Neural progenitor cell (in vitro differentiated cells): ENCODE results near the gene CEP135. TPM values are rescaled to one million over a fixed set of nuclear protein-coding genes. Genes with fewer than 3 reads are reported as not detected.

Experiments
- DNase-seq: peaks from one replicate; pipeline ENCODE4 v3.0.0-alpha.2; 2016; ENCODE audit warnings: low spot score
- H2AFZ ChIP-seq: fragments of 200-600 bp; sonication (generic); replicated peaks from 2 replicates; pipeline ENCODE4 v1.6.1; 2016; ENCODE audit warnings: antibody characterized with exemption
- H3F3A ChIP-seq: fragments of 200-600 bp; sonication (generic); 2 replicates; pipeline ENCODE4 v1.6.1; 2016; ENCODE audit warnings: antibody characterized with exemption, low read depth
- H3K27ac ChIP-seq: fragments of 200-600 bp; sonication (generic); 2 replicates; pipeline ENCODE4 v1.5.1; 2016; ENCODE audit warnings: mild to moderate bottlenecking
- H3K27me3 ChIP-seq: fragments of 200-600 bp; sonication (generic); 2 replicates; pipeline ENCODE4 v1.6.1; 2016; ENCODE audit warnings: mild to moderate bottlenecking, moderate library complexity
- H3K36me3 ChIP-seq: fragments of 200-600 bp; sonication (generic); 2 replicates; pipeline ENCODE4 v1.5.1; 2016
- H3K4me1 ChIP-seq: fragments of 200-600 bp; sonication (generic); 2 replicates; pipeline ENCODE4 v1.6.1; 2016; ENCODE audit warnings: mixed run types
- H3K4me2 ChIP-seq: fragments of 200-600 bp; sonication (generic); 2 replicates; pipeline ENCODE4 v1.6.1; 2016
- H3K4me3 ChIP-seq: fragments of 200-600 bp; sonication (generic); 2 replicates; pipeline ENCODE4 v1.5.1; 2016
- H3K79me2 ChIP-seq: fragments of 200-600 bp; sonication (generic); 2 replicates; pipeline ENCODE4 v1.6.1; 2016; ENCODE audit warnings: low read depth
- H3K9ac ChIP-seq: fragments of 200-600 bp; sonication (generic); 2 replicates; pipeline ENCODE4 v1.6.1; 2016
- H3K9me3 ChIP-seq: fragments of 200-600 bp; sonication (generic); 2 replicates; pipeline ENCODE4 v1.5.1; 2016; ENCODE audit warnings: low read depth
- H4K20me1 ChIP-seq: fragments of 200-600 bp; sonication (generic); 2 replicates; pipeline ENCODE4 v1.6.1; 2016; ENCODE audit warnings: low read depth
- H3K27ac Mint-ChIP-seq: 3 replicates; pipeline ENCODE4 v1.8.0; 2021; ENCODE audit warnings: mixed read lengths
- H3K27me3 Mint-ChIP-seq: 2 replicates; pipeline ENCODE4 v1.8.0; 2022; ENCODE audit warnings: low read depth, mild to moderate bottlenecking, inconsistent platforms, moderate library complexity, mixed read lengths; ENCODE audit not compliant: insufficient read depth
- H3K36me3 Mint-ChIP-seq: 3 replicates; pipeline ENCODE4 v1.8.0; 2021; ENCODE audit warnings: mixed read lengths
- H3K4me1 Mint-ChIP-seq: 3 replicates; pipeline ENCODE4 v1.8.0; 2021; ENCODE audit warnings: mixed read lengths
- H3K4me3 Mint-ChIP-seq: 3 replicates; pipeline ENCODE4 v1.8.0; 2021; ENCODE audit warnings: mild to moderate bottlenecking, moderate library complexity, mixed read lengths
- H3K9me3 Mint-ChIP-seq: 3 replicates; pipeline ENCODE4 v1.8.0; 2020; ENCODE audit warnings: mixed read lengths
- CTCF ChIP-seq: fragments of 200-600 bp; sonication (generic); IDR thresholded peaks from 2 replicates; pipeline ENCODE4 v1.5.1; 2017; ENCODE audit warnings: antibody characterized with exemption, mild to moderate bottlenecking
- EZH2 ChIP-seq: fragments of 200-600 bp; sonication (generic); IDR thresholded peaks from 2 replicates; pipeline ENCODE4 v1.6.1; 2017; ENCODE audit warnings: antibody characterized with exemption, mild to moderate bottlenecking, moderate library complexity
- EZH2phosphoT487 ChIP-seq: fragments of 200-600 bp; sonication (generic); IDR thresholded peaks from 2 replicates; pipeline ENCODE4 v1.6.1; 2017; ENCODE audit warnings: antibody characterized with exemption
- total RNA-seq: library from RNA; depleted of rRNA; stranded (reverse); fragments of >200 nt; gene quantifications from 2 replicates; pipeline ENCODE4 v1.2.3, GENCODE V29; 2015; ENCODE audit warnings: low replicate concordance

CEP135 gene
- total RNA-seq, 1 donor from 2014 or later, result 40.4 TPM

GRCh38 chr4:55977811-55978210, 29.1 kb downstream of the CEP135 start:
- Histone ChIP-seq H3K4me1 (no peaks in the 10 kb centered on the region), H3K36me3 (peaks cover 5% of the 10 kb centered on the region), H3K27ac (no peak overlapping the region), H3K27me3 (no peaks in the 10 kb centered on the region), H2AFZ (no peak overlapping the region), H3K9me3 (no peaks in the 10 kb centered on the region), H3K4me3 (no peak overlapping the region), H3K4me2 (no peak overlapping the region), H3K79me2 (no peaks in the 10 kb centered on the region), H4K20me1 (no peaks in the 10 kb centered on the region), H3F3A (no peaks in the 10 kb centered on the region), H3K9ac (no peak overlapping the region)
- TF ChIP-seq EZH2phosphoT487 (no peak), CTCF (no peak), EZH2 (no peak)
- Mint-ChIP-seq H3K27ac (no peak overlapping the region), H3K9me3 (no peaks in the 10 kb centered on the region), H3K36me3 (peaks cover 20% of the 10 kb centered on the region), H3K4me1 (no peaks in the 10 kb centered on the region), H3K4me3 (no peak overlapping the region), H3K27me3 (no peaks in the 10 kb centered on the region)
- no peak for DNase-seq

GRCh38 chr4:55979562-55979961, 30.8 kb downstream of the CEP135 start:
- Mint-ChIP-seq H3K4me1 (no peaks in the 10 kb centered on the region), H3K9me3 (no peaks in the 10 kb centered on the region), H3K36me3 (peaks cover 20% of the 10 kb centered on the region), H3K4me3 (no peak overlapping the region), H3K27ac (no peak overlapping the region), H3K27me3 (no peaks in the 10 kb centered on the region)
- H4K20me1 ChIP-seq, result no peaks in the 10 kb centered on the region
- no peak overlapping the region for H3K4me2 ChIP-seq
- TF ChIP-seq EZH2 (no peak), EZH2phosphoT487 (no peak), CTCF (no peak)
- H3K9me3 ChIP-seq, result no peaks in the 10 kb centered on the region
- H3K27me3 ChIP-seq, result no peaks in the 10 kb centered on the region
- H2AFZ ChIP-seq, result no peak overlapping the region
- H3F3A ChIP-seq, result no peaks in the 10 kb centered on the region
- H3K36me3 ChIP-seq, result peaks cover 7% of the 10 kb centered on the region
- H3K4me1 ChIP-seq, result no peaks in the 10 kb centered on the region
- DNase-seq, result no peak
- H3K27ac ChIP-seq, result no peak overlapping the region
- H3K4me3 ChIP-seq, result no peak overlapping the region
- no peaks in the 10 kb centered on the region for H3K79me2 ChIP-seq
- no peak overlapping the region for H3K9ac ChIP-seq

- Histone ChIP-seq H3K4me1 (no peaks in the 10 kb centered on the region), H3K4me2 (no peak overlapping the region), H3K79me2 (no peaks in the 10 kb centered on the region), H3K27me3 (no peaks in the 10 kb centered on the region), H3K27ac (no peak overlapping the region), H3F3A (no peaks in the 10 kb centered on the region), H3K9me3 (no peaks in the 10 kb centered on the region), H3K4me3 (no peak overlapping the region), H3K9ac (no peak overlapping the region), H4K20me1 (no peaks in the 10 kb centered on the region), H2AFZ (no peak overlapping the region), H3K36me3 (peaks cover 13% of the 10 kb centered on the region)
- Mint-ChIP-seq H3K36me3 (peaks cover 16% of the 10 kb centered on the region), H3K27ac (no peak overlapping the region), H3K27me3 (no peaks in the 10 kb centered on the region), H3K4me3 (no peak overlapping the region), H3K4me1 (no peaks in the 10 kb centered on the region), H3K9me3 (no peaks in the 10 kb centered on the region)
- no peak for DNase-seq
- TF ChIP-seq CTCF, result no peak
- no peak for TF ChIP-seq EZH2
- no peak for TF ChIP-seq EZH2phosphoT487
Observed at GRCh38 chr4:55980725-55981124, 32.0 kb downstream of the CEP135 start.
